A172 (cell line): ENCODE measurements around the gene SMIM27. TPM values are rescaled to one million over a fixed set of nuclear protein-coding genes. Genes with fewer than 3 reads are reported as not detected.
"Not testable (repeated sequence)": the region's sequence is repeated elsewhere in the genome, so short reads cannot be mapped to it uniquely, and the experiment has no call there.

Source experiments
- DNase-seq: peaks from one replicate; pipeline ENCODE4 v3.0.0-alpha.2; 2015; ENCODE audit warnings: low spot score
- total RNA-seq: library from RNA; depleted of rRNA; stranded (reverse); fragments of >200 nt; shearing (Covaris generic); gene quantifications from 2 replicates; pipeline ENCODE4 v1.2.3, GENCODE V29; 2014; rRNA removed

SMIM27 gene
- total RNA-seq, 1 experiment from 2014 or later: 1.2 TPM

DNA sequence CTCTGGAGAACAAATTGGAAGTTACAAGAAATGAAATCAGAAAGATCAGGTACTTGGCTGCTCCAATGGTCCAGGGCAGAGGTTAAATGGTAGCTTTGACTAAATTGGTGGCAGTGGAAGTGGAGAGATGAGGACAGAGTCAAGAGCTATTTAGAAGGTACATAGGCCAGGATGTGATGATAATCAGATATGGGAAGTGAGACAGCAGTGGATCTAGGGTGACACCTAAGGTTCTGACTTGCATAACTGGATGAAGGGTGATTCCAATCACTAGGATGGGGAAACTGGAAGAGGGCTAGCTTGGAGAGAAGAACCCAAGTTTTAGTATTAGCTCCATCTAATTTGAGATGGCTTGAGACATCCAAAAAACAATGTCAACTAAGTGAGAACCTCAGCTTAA, 44.8 kb downstream of the SMIM27 start:
- DNase-seq: no peak

- DNase-seq: not testable (repeated sequence)
Measured at GRCh38 chr9:32599021-32599420, 46.9 kb downstream of the SMIM27 start.

Other genes with a start within 250 kb of the SMIM27 start
- 55.9 and 56.6 TPM in 2 replicates for gene ACO1, start 167.7 kb upstream of the SMIM27 start, total RNA-seq
- gene RIGI, start 26.1 kb upstream of the SMIM27 start, total RNA-seq: 9.2 and 10.6 TPM in 2 replicates
- gene TOPORS, start 259 bp downstream of the SMIM27 start, total RNA-seq: 18.3 and 21.8 TPM in 2 replicates
- gene NDUFB6, start 20.8 kb downstream of the SMIM27 start, total RNA-seq: 119 and 135 TPM in 2 replicates
- gene TAF1L, start 83.3 kb downstream of the SMIM27 start, total RNA-seq: 0.02 and 0.05 TPM in 2 replicates
- gene TMEM215, start 231.2 kb downstream of the SMIM27 start, total RNA-seq: not detected in 2 replicates